Mesendoderm (in vitro differentiated cells): Measurements from ENCODE around the gene ANKLE2. TPM values are rescaled to one million over a fixed set of nuclear protein-coding genes. Genes with fewer than 3 reads are reported as not detected.

ENCODE experiments used
- DNase-seq: peaks from one replicate; pipeline ENCODE4 v3.0.0; 2013
- H2AK5ac ChIP-seq: 2 replicates; pipeline ENCODE4 v1.6.1; 2013; ENCODE audit warnings: low read length, inconsistent platforms
- H2BK120ac ChIP-seq: 2 replicates; pipeline ENCODE4 v1.6.1; 2013; ENCODE audit warnings: low read depth, mild to moderate bottlenecking, low read length, moderate library complexity, mixed read lengths
- H2BK15ac ChIP-seq: replicated peaks from 2 replicates; pipeline ENCODE4 v1.6.1; 2013; ENCODE audit warnings: low read depth, mild to moderate bottlenecking, moderate library complexity
- H2BK5ac ChIP-seq: 2 replicates; pipeline ENCODE4 v1.6.1; 2013; ENCODE audit warnings: low read length, inconsistent platforms
- H3K18ac ChIP-seq: 2 replicates; pipeline ENCODE4 v1.6.1; 2013; ENCODE audit warnings: mild to moderate bottlenecking, low read length, mixed read lengths
- H3K23ac ChIP-seq: one replicate; pipeline ENCODE4 v1.6.1; 2013; ENCODE audit warnings: low read length
- H3K27ac ChIP-seq: 2 replicates; pipeline ENCODE4 v1.5.1; 2013; ENCODE audit warnings: low read depth, mild to moderate bottlenecking, inconsistent platforms, low read length, moderate library complexity
- H3K27me3 ChIP-seq: 2 replicates; pipeline ENCODE4 v1.6.1; 2013; ENCODE audit warnings: low read length, control low read depth, mild to moderate bottlenecking, inconsistent platforms; ENCODE audit not compliant: insufficient read depth, poor library complexity
- H3K36me3 ChIP-seq: 2 replicates; pipeline ENCODE4 v1.6.1; 2013; ENCODE audit warnings: low read length, inconsistent platforms; ENCODE audit not compliant: control insufficient read depth, insufficient read depth
- H3K4ac ChIP-seq: one replicate; pipeline ENCODE4 v1.6.1; 2013; ENCODE audit warnings: low read depth, mild to moderate bottlenecking, low read length, moderate library complexity
- H3K4me1 ChIP-seq: 2 replicates; pipeline ENCODE4 v1.6.1; 2013; ENCODE audit warnings: low read depth, low read length, inconsistent platforms; ENCODE audit not compliant: control insufficient read depth
- H3K4me2 ChIP-seq: 2 replicates; pipeline ENCODE4 v1.6.1; 2013; ENCODE audit warnings: low read length
- H3K4me3 ChIP-seq: 2 replicates; pipeline ENCODE4 v1.5.1; 2013; ENCODE audit warnings: mild to moderate bottlenecking, low read length
- H3K56ac ChIP-seq: one replicate; pipeline ENCODE4 v1.6.1; 2013; ENCODE audit warnings: low read length
- H3K79me1 ChIP-seq: 2 replicates; pipeline ENCODE4 v1.6.1; 2013; ENCODE audit warnings: low read length, inconsistent platforms
- H3K79me2 ChIP-seq: 2 replicates; pipeline ENCODE4 v1.6.1; 2013; ENCODE audit warnings: mild to moderate bottlenecking, low read length; ENCODE audit not compliant: control insufficient read depth, insufficient read depth
- H3K9ac ChIP-seq: 2 replicates; pipeline ENCODE4 v1.6.1; 2013; ENCODE audit warnings: low read length, inconsistent platforms
- H4K5ac ChIP-seq: one replicate; pipeline ENCODE4 v1.6.1; 2013; ENCODE audit warnings: low read length
- H4K8ac ChIP-seq: one replicate; pipeline ENCODE4 v1.6.1; 2013; ENCODE audit warnings: low read depth, mild to moderate bottlenecking, control low read depth, low read length, moderate library complexity
- WGBS: extraction: QIAGEN DNeasy Blood & Tissue Kit; methylation state at CpG from one replicate; pipeline ENCODE4 v1.1.7; 2013; ENCODE audit warnings: low lambda C conversion rate, missing lambda C conversion rate; ENCODE audit not compliant: insufficient coverage; ENCODE audit errors: extremely low coverage; 5-methylcytosine and 5-hydroxymethylcytosine counted together
- small RNA-seq: library from polyadenylated mRNA; stranded (forward); fragments of <200 nt; extraction: miRNeasy Mini kit (QIAGEN cat#:217004); gene quantifications from one replicate; pipeline ENCODE3, GENCODE V24; 2013; ENCODE audit not compliant: insufficient read depth

ANKLE2 gene

DNA sequence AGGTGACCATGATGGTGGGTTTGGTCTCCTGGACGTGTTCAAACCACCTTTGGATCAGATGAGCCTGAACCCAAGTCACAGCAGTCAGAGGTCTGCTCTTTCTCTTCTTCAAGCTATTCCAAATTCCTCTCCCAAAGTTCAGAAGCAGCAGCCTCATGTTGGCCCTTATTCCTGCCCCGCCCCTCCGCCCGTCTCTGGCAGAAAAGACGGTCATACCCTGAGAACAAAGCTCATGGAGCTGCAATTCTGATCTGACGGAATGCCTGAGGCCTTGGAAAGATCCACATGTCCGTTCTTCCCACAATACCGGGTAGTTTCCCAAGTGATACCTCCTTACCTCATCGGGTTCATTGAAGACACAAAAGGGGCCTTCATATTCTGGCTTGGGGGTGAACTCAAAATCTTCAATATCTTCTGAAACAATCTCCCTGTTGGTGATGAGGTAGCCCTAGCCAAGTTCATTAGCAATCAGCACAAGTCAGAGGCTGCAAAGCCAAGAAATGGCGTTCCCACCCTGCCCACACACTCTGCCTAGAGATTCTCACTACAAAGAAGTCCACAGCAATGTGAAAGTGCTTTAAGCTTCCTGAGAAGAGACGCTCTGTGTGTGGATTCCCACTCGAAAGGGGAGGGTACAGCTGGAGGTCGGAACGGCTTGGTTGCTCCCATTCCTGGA, 85.7 kb downstream of the ANKLE2 start:
- H3K4me1 ChIP-seq: no peaks in the 10 kb centered on the region
- H4K8ac ChIP-seq: no peak overlapping the region
- peaks cover 20% of the 10 kb centered on the region for H3K79me2 ChIP-seq
- no peak overlapping the region for H2BK120ac ChIP-seq
- no peaks in the 10 kb centered on the region for H3K27me3 ChIP-seq
- peaks cover 26% of the 10 kb centered on the region for H3K79me1 ChIP-seq
- H3K4me3 ChIP-seq: no peak overlapping the region
- H3K23ac ChIP-seq: no peak overlapping the region
- H3K9ac ChIP-seq: no peak overlapping the region
- H3K4me2 ChIP-seq: no peak overlapping the region
- H2BK5ac ChIP-seq: no peak overlapping the region
- H2AK5ac ChIP-seq: no peak overlapping the region
- no peak for DNase-seq
- H3K56ac ChIP-seq: no peak overlapping the region
- no peak overlapping the region for H3K27ac ChIP-seq
- no peak overlapping the region for H3K4ac ChIP-seq
- WGBS: no CpG with 5 or more reads among the region's 14 CpGs
- no peak overlapping the region for H4K5ac ChIP-seq
- H3K18ac ChIP-seq: no peak overlapping the region
- H3K36me3 ChIP-seq: peaks cover 38% of the 10 kb centered on the region
- H2BK15ac ChIP-seq: no peak overlapping the region

Small RNA genes lying within 50 kb of the gene (small RNA-seq; reads per million reads assigned to genes)
- gene RNA5SP379: not detected
